ENCODE data around the gene PRPF6.

DNA sequence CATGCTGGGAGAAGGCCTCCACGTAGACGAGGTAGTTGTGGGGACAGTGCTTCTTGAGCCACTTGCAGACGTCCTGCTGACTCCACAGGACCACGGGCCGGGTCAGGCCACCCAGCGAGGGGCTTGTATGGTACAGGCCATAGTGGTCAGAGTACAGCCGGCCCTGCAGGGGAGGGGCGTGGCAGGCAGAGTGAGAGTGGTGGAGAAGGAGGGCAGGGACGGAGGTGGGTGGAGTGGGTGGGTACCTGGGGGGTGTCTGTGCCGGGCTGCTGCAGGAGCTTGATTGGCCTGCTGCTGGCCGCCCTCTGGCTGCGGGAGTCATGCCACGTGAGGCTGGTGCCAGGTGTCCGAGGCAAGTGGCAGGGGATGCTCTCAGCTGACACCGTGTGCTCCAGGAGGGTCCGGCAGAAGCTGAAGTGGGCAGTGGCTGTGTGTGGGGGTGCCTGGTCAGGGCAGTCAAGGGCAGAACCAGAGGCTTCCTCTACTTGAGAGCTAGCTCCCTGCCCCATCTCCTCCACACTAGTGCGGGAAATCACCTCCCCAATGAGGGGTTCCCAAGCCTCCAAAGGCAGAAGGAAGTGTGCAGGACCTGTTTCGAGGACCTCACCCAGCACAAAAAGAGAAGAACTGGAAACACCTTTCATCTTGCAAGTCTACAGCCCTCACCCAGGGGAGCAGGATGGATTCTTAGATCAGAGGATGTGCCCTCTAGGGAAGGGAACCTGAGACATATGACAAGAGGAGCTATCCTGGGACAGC lies 3.8 kb upstream of the PRPF6 start:
- TF ChIP-seq, protein P1, sequence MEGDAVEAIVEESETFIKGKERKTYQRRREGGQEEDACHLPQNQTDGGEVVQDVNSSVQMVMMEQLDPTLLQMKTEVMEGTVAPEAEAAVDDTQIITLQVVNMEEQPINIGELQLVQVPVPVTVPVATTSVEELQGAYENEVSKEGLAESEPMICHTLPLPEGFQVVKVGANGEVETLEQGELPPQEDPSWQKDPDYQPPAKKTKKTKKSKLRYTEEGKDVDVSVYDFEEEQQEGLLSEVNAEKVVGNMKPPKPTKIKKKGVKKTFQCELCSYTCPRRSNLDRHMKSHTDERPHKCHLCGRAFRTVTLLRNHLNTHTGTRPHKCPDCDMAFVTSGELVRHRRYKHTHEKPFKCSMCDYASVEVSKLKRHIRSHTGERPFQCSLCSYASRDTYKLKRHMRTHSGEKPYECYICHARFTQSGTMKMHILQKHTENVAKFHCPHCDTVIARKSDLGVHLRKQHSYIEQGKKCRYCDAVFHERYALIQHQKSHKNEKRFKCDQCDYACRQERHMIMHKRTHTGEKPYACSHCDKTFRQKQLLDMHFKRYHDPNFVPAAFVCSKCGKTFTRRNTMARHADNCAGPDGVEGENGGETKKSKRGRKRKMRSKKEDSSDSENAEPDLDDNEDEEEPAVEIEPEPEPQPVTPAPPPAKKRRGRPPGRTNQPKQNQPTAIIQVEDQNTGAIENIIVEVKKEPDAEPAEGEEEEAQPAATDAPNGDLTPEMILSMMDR (IDR thresholded peaks at IDR 0.05 in 4 of 5, conservative IDR thresholded peaks at IDR 0.05 in 1 of 5), result no peak
- no peak for TF ChIP-seq POLR2A (IDR thresholded peaks at IDR 0.05)

All from gastrocnemius medialis (tissue), 4 donors.